CMK (cell line): ENCODE measurements around the gene KRTAP5-3.

Source experiments
- DNase-seq: peaks from one replicate; pipeline ENCODE4 v3.0.0-alpha.2; 2010; ENCODE audit warnings: low read depth

KRTAP5-3 gene

DNA sequence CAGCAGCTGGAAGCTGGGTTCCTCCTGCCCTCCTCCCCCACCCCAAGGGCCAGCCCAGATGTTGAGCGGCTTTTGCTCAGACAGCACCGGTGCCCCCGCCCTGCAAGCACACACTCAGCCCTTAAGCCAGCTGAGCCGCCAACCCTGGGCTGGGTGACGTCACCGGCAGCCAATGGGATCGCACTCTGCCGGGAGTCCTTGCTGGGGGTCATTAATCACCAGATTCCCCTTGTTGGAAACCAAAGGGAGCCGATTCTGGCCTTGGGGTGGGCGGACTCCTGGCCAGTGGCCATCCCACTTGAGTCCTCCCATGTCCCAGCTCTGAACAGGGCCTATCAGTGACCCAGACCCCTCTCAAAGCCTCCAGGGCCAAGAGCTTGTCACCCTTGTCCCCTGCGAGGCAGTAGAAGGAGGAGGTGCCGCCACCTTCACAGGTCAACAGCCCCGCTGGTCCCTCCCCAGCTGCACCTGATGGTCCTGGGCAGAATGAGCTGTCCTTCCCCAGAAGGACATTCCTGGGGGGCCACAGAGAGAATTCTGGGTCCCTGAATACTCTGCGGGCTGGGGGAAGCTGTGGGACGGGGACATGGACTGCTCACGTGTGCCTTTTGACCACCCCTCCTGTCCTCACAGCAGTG lies 43.6 kb downstream of the KRTAP5-3 start:
- DNase-seq, result no peak

DNA sequence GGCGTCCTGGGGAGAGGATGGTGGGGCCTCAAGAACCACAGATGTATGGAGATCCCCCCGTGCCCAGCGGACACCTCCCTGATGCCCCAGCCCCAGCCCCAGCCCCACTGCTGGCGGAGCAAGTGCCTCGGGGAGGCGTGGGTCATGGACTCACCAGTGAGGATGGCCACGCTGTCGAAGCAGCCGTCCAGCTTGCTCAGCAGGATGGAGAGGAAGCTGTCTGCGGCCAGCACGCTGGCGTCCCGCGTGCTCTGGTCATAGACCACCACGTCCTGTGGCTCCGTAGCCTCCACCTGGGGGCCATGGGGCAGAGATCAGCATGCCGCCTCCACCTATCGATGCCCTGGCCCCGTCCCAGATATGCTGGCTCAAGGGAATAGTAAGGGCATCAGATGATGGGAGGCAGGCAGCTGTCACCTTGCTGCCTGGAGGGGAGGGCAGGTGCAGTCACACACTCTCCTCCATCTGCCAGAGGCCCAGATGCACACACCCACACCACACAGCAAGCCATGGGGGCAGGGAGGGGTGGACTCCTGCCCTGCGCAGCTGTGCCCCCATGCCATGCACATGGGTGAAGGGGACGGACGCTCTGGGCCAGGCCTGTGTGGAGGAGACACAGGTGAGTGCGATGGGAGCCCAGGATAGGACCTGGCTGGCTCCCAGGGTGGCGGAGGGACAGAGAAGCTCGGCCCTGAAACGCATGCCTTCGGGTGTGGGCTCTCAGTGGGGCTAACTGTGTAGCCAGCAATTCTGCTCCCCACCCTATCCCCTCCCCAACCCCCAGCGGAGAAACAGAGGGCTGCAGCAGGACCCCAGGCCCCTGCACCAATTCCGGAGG lies 44.3 kb downstream of the KRTAP5-3 start:
- no peak for DNase-seq

DNA sequence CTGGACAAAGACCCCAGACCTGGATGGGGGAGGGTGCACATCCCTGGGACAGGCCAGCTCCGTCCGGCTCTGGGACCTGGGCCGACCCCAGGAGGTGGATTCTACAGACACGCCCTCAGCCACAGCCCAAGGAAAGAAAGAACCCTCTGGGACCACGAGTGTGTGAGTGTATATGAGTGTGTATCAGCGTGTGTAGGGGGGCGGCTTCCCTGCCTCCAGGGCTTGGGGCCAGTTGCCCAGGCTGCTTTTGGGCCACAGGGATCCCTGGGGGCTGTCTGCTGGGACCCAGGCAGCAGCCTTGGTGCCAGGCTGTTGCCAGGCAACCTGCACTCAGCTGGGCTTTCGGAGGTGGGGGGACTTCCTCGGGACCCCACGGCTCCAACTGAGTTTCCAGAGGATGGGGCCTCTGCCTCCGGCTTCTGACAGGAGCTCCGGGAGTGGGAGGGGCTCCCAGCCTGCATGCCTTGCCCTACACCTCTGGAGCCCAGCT lies 45.1 kb downstream of the KRTAP5-3 start:
- DNase-seq, result no peak

- no peak for DNase-seq
Measured at GRCh38 chr11:1562469-1563148, 45.7 kb downstream of the KRTAP5-3 start.

DNA sequence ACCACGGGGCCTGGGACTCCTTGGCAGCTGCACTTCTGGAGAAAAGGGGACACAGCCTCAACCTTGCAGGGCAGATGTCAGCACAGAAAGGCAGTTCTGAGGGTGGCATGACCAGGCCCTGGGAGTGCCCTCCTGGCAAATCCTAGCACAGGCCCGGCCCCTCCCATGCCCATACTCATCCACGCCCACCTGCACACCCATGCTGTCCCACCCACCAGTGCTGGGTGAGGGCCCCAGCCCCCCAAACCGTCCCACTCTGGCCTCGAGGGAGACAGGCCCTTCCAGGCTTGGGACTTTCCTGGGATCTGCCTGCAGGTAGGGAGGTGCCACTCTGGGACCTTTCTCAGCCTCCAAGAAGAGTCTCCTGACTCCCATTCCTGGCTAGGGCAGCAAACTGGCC lies 46.3 kb downstream of the KRTAP5-3 start:
- no peak for DNase-seq

DNA sequence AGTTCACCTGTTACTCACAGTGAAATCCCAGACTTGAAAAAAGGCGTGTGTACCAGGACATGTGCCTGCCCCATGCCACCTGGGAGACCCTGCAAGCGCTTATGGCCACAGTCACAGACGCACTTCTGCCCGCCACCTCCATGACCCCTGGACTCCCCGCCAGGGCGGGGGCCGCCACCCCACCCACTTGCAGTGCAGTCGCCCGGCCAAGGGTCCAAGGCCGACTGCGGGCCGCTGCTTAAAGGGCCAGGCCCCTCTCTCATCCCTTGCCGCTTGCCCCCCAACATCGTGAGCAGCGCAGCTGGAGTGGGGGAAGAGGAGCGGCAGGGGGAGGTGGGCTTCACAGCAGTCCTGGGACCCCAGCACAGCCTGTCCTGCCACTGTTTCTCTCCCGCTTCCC lies 47.0 kb downstream of the KRTAP5-3 start:
- DNase-seq, result no peak

GRCh38 chr11:1560649-1561251 lies 47.5 kb downstream of the KRTAP5-3 start:
- DNase-seq, result no peak

GRCh38 chr11:1560002-1560648 lies 48.1 kb downstream of the KRTAP5-3 start:
- no peak for DNase-seq

GRCh38 chr11:1559111-1559951 lies 48.9 kb downstream of the KRTAP5-3 start:
- DNase-seq, result no peak

- DNase-seq, result no peak
Measured at GRCh38 chr11:1558775-1559110, 49.5 kb downstream of the KRTAP5-3 start.

DNA sequence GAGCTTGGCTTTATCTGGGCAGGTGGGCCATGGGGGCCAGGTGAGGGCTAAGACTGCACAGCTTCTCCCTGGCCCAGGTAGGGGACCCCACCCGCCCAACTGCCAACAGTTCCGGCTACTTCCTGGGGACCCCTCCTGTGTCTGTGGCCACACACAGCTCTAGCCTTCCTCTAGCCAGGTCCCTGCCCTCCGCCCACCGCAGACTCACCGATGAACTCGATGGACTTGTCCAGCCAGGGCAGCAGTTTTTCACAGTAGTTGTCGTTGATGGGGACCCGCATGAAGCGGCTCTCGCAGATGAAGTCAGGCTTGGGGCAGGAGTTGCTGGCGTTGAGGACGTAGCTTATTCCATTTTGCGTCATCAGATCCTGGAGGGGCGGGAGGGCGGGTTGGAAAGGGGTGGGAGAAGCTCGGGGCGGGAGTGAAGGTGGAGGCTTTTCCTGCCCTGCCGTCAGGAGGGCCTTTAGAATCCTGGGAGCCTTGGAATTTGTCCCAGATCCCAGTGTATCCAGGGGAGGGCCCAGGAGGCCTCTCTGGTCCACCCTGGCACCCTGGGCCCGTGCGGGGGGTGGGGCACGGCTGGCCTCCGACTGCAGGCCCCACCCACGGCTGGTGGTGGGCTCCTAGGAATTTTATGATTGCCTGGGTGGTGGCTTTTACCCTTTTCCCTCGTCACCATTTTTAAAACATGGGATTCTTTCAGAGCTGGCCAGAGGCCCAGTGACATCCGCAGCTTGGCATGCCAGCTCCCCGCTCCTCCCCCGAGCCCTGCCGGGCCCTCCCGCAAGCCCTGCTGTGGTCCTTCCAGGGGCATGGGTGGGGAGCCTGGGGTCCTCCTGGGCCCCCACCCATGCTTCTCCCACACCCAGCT lies 50.1 kb downstream of the KRTAP5-3 start:
- DNase-seq, result no peak
